Measurements from ENCODE around the gene CFAP54.
"Not testable (repeated sequence)": the region's sequence is repeated elsewhere in the genome, so short reads cannot be mapped to it uniquely, and the experiment has no call there.

Gene CFAP54

GRCh38 chr12:96478011-96478410 lies 11.4 kb upstream of the CFAP54 start:
- DNase-seq = no peak

- no peak for DNase-seq
These were observed 7.3 kb upstream of the CFAP54 start for GRCh38 chr12:96482086-96482485.

GRCh38 chr12:96483116-96483515 lies 6.3 kb upstream of the CFAP54 start:
- no peak for DNase-seq

GRCh38 chr12:96486751-96487613 lies 2.4 kb upstream of the CFAP54 start:
- no peak for DNase-seq

GRCh38 chr12:96487634-96488033 lies 1.7 kb upstream of the CFAP54 start:
- DNase-seq = no peak

GRCh38 chr12:96493106-96493505 lies 3.7 kb downstream of the CFAP54 start:
- DNase-seq = no peak

- not testable (repeated sequence) for DNase-seq
These were observed 4.8 kb downstream of the CFAP54 start for GRCh38 chr12:96494154-96494553.

GRCh38 chr12:96495155-96495554 lies 5.8 kb downstream of the CFAP54 start:
- no peak for DNase-seq

- DNase-seq = no peak
These were observed 6.6 kb downstream of the CFAP54 start for GRCh38 chr12:96495841-96496545.

- DNase-seq = no peak
These were observed 7.6 kb downstream of the CFAP54 start for GRCh38 chr12:96496944-96497343.

GRCh38 chr12:96497855-96498254 lies 8.5 kb downstream of the CFAP54 start:
- no peak for DNase-seq

- DNase-seq = no peak
These were observed 11.3 kb downstream of the CFAP54 start for GRCh38 chr12:96500693-96501092.

- no peak for DNase-seq
These were observed 11.9 kb downstream of the CFAP54 start for GRCh38 chr12:96501133-96501761.

- DNase-seq = no peak
These were observed 12.5 kb downstream of the CFAP54 start for GRCh38 chr12:96501908-96502307.

- no peak for DNase-seq
These were observed 13.1 kb downstream of the CFAP54 start for GRCh38 chr12:96502477-96502876.

- DNase-seq = no peak
These were observed 13.7 kb downstream of the CFAP54 start for GRCh38 chr12:96502949-96503532.

- no peak for DNase-seq
These were observed 14.6 kb downstream of the CFAP54 start for GRCh38 chr12:96503976-96504375.

GRCh38 chr12:96506776-96507175 lies 17.4 kb downstream of the CFAP54 start:
- no peak for DNase-seq

GRCh38 chr12:96510306-96510764 lies 21.0 kb downstream of the CFAP54 start:
- no peak for DNase-seq

GRCh38 chr12:96513166-96513565 lies 23.8 kb downstream of the CFAP54 start:
- DNase-seq = no peak

- DNase-seq = no peak
These were observed 24.3 kb downstream of the CFAP54 start for GRCh38 chr12:96513681-96514080.

GRCh38 chr12:96514328-96514727 lies 25.0 kb downstream of the CFAP54 start:
- no peak for DNase-seq
